H1 (cell line): ENCODE measurements around the gene ZNF320. TPM values are rescaled to one million over a fixed set of nuclear protein-coding genes. Genes with fewer than 3 reads are reported as not detected.

Source experiments
- CTCF ChIA-PET: fragments of 300-600 bp; sonication (Branson Sonifier 250); formaldehyde crosslinking; loops from one replicate; lab custom pipeline; 2021; ENCODE audit not compliant: partially characterized antibody; lab: Charles Lee
- POLR2A ChIA-PET: fragments of 300-600 bp; sonication (Branson Sonifier 250); formaldehyde crosslinking; loops from one replicate; lab custom pipeline; 2021; ENCODE audit warnings: inconsistent platforms; ENCODE audit not compliant: partially characterized antibody; lab: Charles Lee
- DNase-seq, 2 experiments: peaks; one replicate each; pipeline versions ENCODE4 v3.0.0 to v3.0.0-alpha.2; 2010 to 2022; ENCODE audit warnings: low spot score in 2 of 2, low read depth in 1 of 2, mixed read lengths in 1 of 2
- FAIRE-seq: peaks from 2 replicates; lab custom pipeline; 2011; peaks lifted over from hg19 to GRCh38; lab: Jason Lieb, UNC
- H2AFZ ChIP-seq: 2 replicates; pipeline ENCODE4 v1.8.1; 2012; ENCODE audit warnings: low read length, inconsistent platforms
- H2AK5ac ChIP-seq: 2 replicates; pipeline ENCODE4 v1.6.1; 2013; ENCODE audit warnings: low read depth, low read length
- H2BK120ac ChIP-seq: replicated peaks from 2 replicates; pipeline ENCODE3; 2013; ENCODE audit warnings: low read depth, low read length, inconsistent platforms
- H2BK12ac ChIP-seq: 2 replicates; pipeline ENCODE4 v1.6.1; 2013; ENCODE audit warnings: low read depth, low read length
- H2BK15ac ChIP-seq: 2 replicates; pipeline ENCODE4 v1.6.1; 2013; ENCODE audit warnings: low read length
- H2BK20ac ChIP-seq: 2 replicates; pipeline ENCODE4 v1.6.1; 2013; ENCODE audit warnings: low read length
- H2BK5ac ChIP-seq: 2 replicates; pipeline ENCODE4 v1.6.1; 2013; ENCODE audit warnings: low read depth, low read length
- H3K14ac ChIP-seq: 2 replicates; pipeline ENCODE4 v1.6.1; 2013; ENCODE audit warnings: inconsistent platforms; ENCODE audit not compliant: insufficient read length
- H3K18ac ChIP-seq: 2 replicates; pipeline ENCODE4 v1.6.1; 2013; ENCODE audit warnings: low read length; ENCODE audit errors: extremely low read depth
- H3K23ac ChIP-seq: 2 replicates; pipeline ENCODE4 v1.6.1; 2013; ENCODE audit warnings: inconsistent platforms; ENCODE audit not compliant: insufficient read length
- H3K23me2 ChIP-seq: 2 replicates; pipeline ENCODE4 v1.6.1; 2013; ENCODE audit warnings: low read depth, low read length
- H3K27ac ChIP-seq: 2 replicates; pipeline ENCODE4 v1.6.1; 2011; ENCODE audit warnings: low read depth, low read length, inconsistent platforms
- H3K27me3 ChIP-seq, 4 experiments: replicated peaks in 1 of 4; 1 replicate in 1 of 4; 2 replicates in 3 of 4; pipeline versions ENCODE4 v1.6.1 to v1.8.1; 2011 to 2013; ENCODE audit warnings: low read length in 3 of 4, mild to moderate bottlenecking in 3 of 4, inconsistent platforms in 2 of 4, mixed read lengths in 2 of 4, moderate library complexity in 1 of 4; ENCODE audit not compliant: control insufficient read depth in 3 of 4, insufficient read depth in 3 of 4; ENCODE audit errors: extremely low read depth in 1 of 4
- H3K36me3 ChIP-seq, 4 experiments: 2 replicates each; pipeline versions ENCODE4 v1.6.1 to v1.8.1; 2011 to 2013; ENCODE audit warnings: mild to moderate bottlenecking in 4 of 4, low read length in 3 of 4, moderate library complexity in 2 of 4, control low read depth in 1 of 4, inconsistent platforms in 1 of 4; ENCODE audit not compliant: insufficient read depth in 4 of 4, control insufficient read depth in 2 of 4
- H3K4ac ChIP-seq: replicated peaks from 2 replicates; pipeline ENCODE3; 2013; ENCODE audit warnings: low read length, low read depth, mixed read lengths, inconsistent platforms; ENCODE audit not compliant: insufficient read length
- H3K4me1 ChIP-seq, 4 experiments: replicated peaks in 1 of 4; 1 replicate in 1 of 4; 2 replicates in 3 of 4; pipeline versions ENCODE4 v1.6.1 to v1.8.1; 2011 to 2013; ENCODE audit warnings: low read length in 3 of 4, inconsistent platforms in 2 of 4, mixed read lengths in 1 of 4; ENCODE audit not compliant: insufficient read depth in 4 of 4, control insufficient read depth in 3 of 4
- H3K4me2 ChIP-seq, 2 experiments: 2 replicates each; pipeline versions ENCODE4 v1.6.1 to v1.8.1; 2011 to 2013; ENCODE audit warnings: low read depth in 2 of 2, low read length in 2 of 2, control low read depth in 1 of 2, inconsistent platforms in 1 of 2, mild to moderate bottlenecking in 1 of 2; ENCODE audit not compliant: insufficient read depth in 1 of 2
- H3K4me3 ChIP-seq, 4 experiments: fragments of 200-600, 300-600 bp in 1 of 4; sonication (generic), shearing (Covaris generic), sonication (Bioruptor Twin) in 1 of 4; 2 replicates each; pipeline versions ENCODE4 v1.5.1 to v1.8.1; 2011 to 2016; ENCODE audit warnings: low read length in 4 of 4, low read depth in 3 of 4, control low read depth in 2 of 4, inconsistent platforms in 2 of 4, mild to moderate bottlenecking in 2 of 4, mixed read lengths in 1 of 4, moderate library complexity in 1 of 4; ENCODE audit not compliant: insufficient read depth in 2 of 4; ENCODE audit errors: extremely low read depth in 1 of 4
- H3K56ac ChIP-seq: replicated peaks from 2 replicates; pipeline ENCODE3; 2013; ENCODE audit warnings: low read depth, mild to moderate bottlenecking, mixed read lengths, low read length, inconsistent platforms; ENCODE audit not compliant: insufficient read length
- H3K79me1 ChIP-seq: 2 replicates; pipeline ENCODE4 v1.6.1; 2013; ENCODE audit warnings: low read depth, low read length, control low read depth
- H3K79me2 ChIP-seq, 2 experiments: 2 replicates each; pipeline versions ENCODE4 v1.6.1 to v1.8.1; 2012 to 2013; ENCODE audit warnings: low read length in 2 of 2, mild to moderate bottlenecking in 2 of 2, inconsistent platforms in 1 of 2; ENCODE audit not compliant: insufficient read depth in 2 of 2, control insufficient read depth in 1 of 2
- H3K9ac ChIP-seq, 4 experiments: replicated peaks in 1 of 4; 1 replicate in 1 of 4; 2 replicates in 3 of 4; pipeline versions ENCODE4 v1.6.1 to v1.8.1; 2011 to 2013; ENCODE audit warnings: low read depth in 3 of 4, low read length in 3 of 4, control low read depth in 2 of 4, mild to moderate bottlenecking in 2 of 4, moderate library complexity in 2 of 4, inconsistent platforms in 1 of 4; ENCODE audit errors: extremely low read depth in 1 of 4
- H3K9me3 ChIP-seq, 2 experiments: 2 replicates each; pipeline versions ENCODE4 v1.6.1 to v1.8.1; 2012 to 2013; ENCODE audit warnings: mild to moderate bottlenecking in 2 of 2, moderate library complexity in 2 of 2, control low read depth in 1 of 2, inconsistent platforms in 1 of 2, low read depth in 1 of 2, low read length in 1 of 2, mixed read lengths in 1 of 2; ENCODE audit not compliant: insufficient read depth in 2 of 2
- H4K20me1 ChIP-seq, 2 experiments: replicated peaks in 1 of 2; 2 replicates each; pipeline versions ENCODE3 to v1.8.1; 2011 to 2013; ENCODE audit warnings: inconsistent platforms in 2 of 2, low read length in 2 of 2, mild to moderate bottlenecking in 1 of 2; ENCODE audit not compliant: insufficient read depth in 2 of 2, control insufficient read depth in 1 of 2
- H4K5ac ChIP-seq: 2 replicates; pipeline ENCODE4 v1.6.1; 2013; ENCODE audit warnings: low read length, low read depth, mixed read lengths, inconsistent platforms; ENCODE audit not compliant: insufficient read length
- H4K8ac ChIP-seq: 2 replicates; pipeline ENCODE4 v1.8.0; 2013; ENCODE audit warnings: mild to moderate bottlenecking, moderate library complexity, low read length, inconsistent platforms; ENCODE audit not compliant: insufficient read depth; ENCODE audit errors: extremely low read depth
- H4K91ac ChIP-seq: replicated peaks from 2 replicates; pipeline ENCODE3; 2013; ENCODE audit warnings: low read length, mixed read lengths, inconsistent platforms; ENCODE audit not compliant: insufficient read length
- EGR1 ChIP-seq: IDR thresholded peaks from 2 replicates; pipeline ENCODE4 v1.6.1; 2011; ENCODE audit warnings: low read depth, low read length, borderline replicate concordance
- HDAC2 ChIP-seq, 2 experiments: fragments of 300-600 bp in 1 of 2; sonication (generic) in 1 of 2; IDR thresholded peaks; 2 replicates each; pipeline ENCODE4 v1.6.1; 2011 to 2012; ENCODE audit warnings: low read depth in 2 of 2, low read length in 2 of 2, mild to moderate bottlenecking in 2 of 2, moderate library complexity in 2 of 2, borderline replicate concordance in 1 of 2, inconsistent platforms in 1 of 2
- RBBP5 ChIP-seq: IDR thresholded peaks from 2 replicates; pipeline ENCODE4 v1.7.1; 2012; ENCODE audit warnings: low read depth, mild to moderate bottlenecking, inconsistent platforms, low read length, moderate library complexity, borderline replicate concordance
- SP4 ChIP-seq: IDR thresholded peaks from 2 replicates; pipeline ENCODE4 v1.6.1; 2012; ENCODE audit warnings: low read length, inconsistent platforms
- YY1 ChIP-seq: IDR thresholded peaks from 2 replicates; pipeline ENCODE4 v1.6.1; 2011; ENCODE audit warnings: low read depth, mild to moderate bottlenecking, low read length
- WGBS, 2 experiments: shearing (Covaris generic) in 1 of 2; methylation state at CpG; one replicate each; pipeline versions ENCODE4 v1.1.6 to v1.1.7; 2013 to 2015; ENCODE audit warnings: low lambda C conversion rate in 2 of 2, mixed read lengths in 2 of 2, inconsistent platforms in 1 of 2, low coverage in 1 of 2, missing lambda C conversion rate in 1 of 2; ENCODE audit not compliant: insufficient replicate concordance in 2 of 2, insufficient coverage in 1 of 2, insufficient read length in 1 of 2; ENCODE audit errors: extremely low coverage in 1 of 2, missing lambda C conversion rate in 1 of 2; 5-methylcytosine and 5-hydroxymethylcytosine counted together
- polyA plus RNA-seq, 7 experiments: library from polyadenylated mRNA; depleted of rRNA in 3 of 7; stranded (reverse) in 5 of 7; unstranded in 2 of 7; fragments of >200 nt in 5 of 7; fragments of 200-250 nt in 2 of 7; gene quantifications; 1 replicate in 5 of 7; 2 replicates in 1 of 7; 4 replicates in 1 of 7; pipeline versions ENCODE4 v1.2.1 to v1.2.3, GENCODE V29; 2011 to 2013; ENCODE audit warnings: missing spikeins in 2 of 7, mixed read lengths in 2 of 7
- total RNA-seq: library from RNA; stranded (reverse); fragmentation: NEBNext Ultra II Directional; extraction: Animal tissue kit (Norgen Biotek cat#: 25700); gene quantifications from 2 replicates; pipeline ENCODE4 v1.2.1, GENCODE V29; 2021

The ZNF320 gene
- total and polyA plus RNA-seq, 2 of the 8 experiments (the other 6 are each of a cell fraction or from before 2014, with no cell fraction given): 20.6 to 26.8 TPM

DNA sequence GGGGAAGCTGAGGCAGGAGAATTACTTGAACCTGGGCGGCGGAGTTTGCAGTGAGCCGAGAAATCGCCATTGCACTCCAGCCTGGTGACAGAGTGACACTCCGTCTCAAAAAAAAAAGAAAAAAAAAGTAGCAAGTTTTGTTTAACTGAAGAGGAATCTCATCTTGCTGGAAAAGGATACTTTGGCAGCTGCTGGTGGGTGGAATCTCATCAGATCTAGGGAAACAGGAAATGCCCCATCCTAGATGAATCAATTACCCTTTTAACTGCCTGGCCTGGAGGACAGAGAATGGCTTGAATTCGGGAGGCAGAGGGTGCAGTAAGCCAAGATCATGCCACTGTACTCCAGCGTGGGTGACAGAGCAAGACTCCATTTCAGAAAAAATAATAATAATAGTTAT lies 8.4 kb downstream of the ZNF320 start:
- no peak overlapping the region for H2BK20ac ChIP-seq
- H3K27ac ChIP-seq: no peak overlapping the region
- TF ChIP-seq SP4 (no peak), YY1 (no peak), EGR1 (no peak), HDAC2 (IDR thresholded peaks at IDR 0.05; ENCODE audit: borderline replicate concordance in 1 of 2, low read depth in 2 of 2, low read length in 2 of 2) (no peak), RBBP5 (no peak)
- H3K4ac ChIP-seq: no peak overlapping the region
- H3K9me3 ChIP-seq: no peaks in the 10 kb centered on the region
- no peak overlapping the region for H2AK5ac ChIP-seq
- H3K9ac ChIP-seq: no peak overlapping the region
- no peak overlapping the region for H3K14ac ChIP-seq
- H3K27me3 ChIP-seq: no peaks in the 10 kb centered on the region
- WGBS, 2 experiments: 87% methylated on average over 7 of the region's 7 CpGs; no CpG with 5 or more reads in 1 of the 2 experiments
- H3K79me1 ChIP-seq: peaks cover 5% of the 10 kb centered on the region; the same call in 1 of the 2 replicates
- H3K23me2 ChIP-seq: no peaks in the 10 kb centered on the region
- no peak overlapping the region for H2BK120ac ChIP-seq
- no peaks in the 10 kb centered on the region for H3K4me1 ChIP-seq
- no peak overlapping the region for H4K5ac ChIP-seq
- peaks cover 17 to 59% (median 41%) of the 10 kb centered on the region in 4 experiments for H3K36me3 ChIP-seq
- no peak overlapping the region for H2BK5ac ChIP-seq
- no peak overlapping the region for H2BK12ac ChIP-seq
- no peak for DNase-seq
- ChIA-PET POLR2A (no interaction called here), CTCF (no interaction called here)
- no peak for FAIRE-seq
- H4K91ac ChIP-seq: no peak overlapping the region
- no peaks in the 10 kb centered on the region for H4K20me1 ChIP-seq
- no peak overlapping the region for H2AFZ ChIP-seq
- no peak overlapping the region for H3K4me3 ChIP-seq
- H3K23ac ChIP-seq: no peak overlapping the region
- H3K56ac ChIP-seq: no peak overlapping the region
- no peak overlapping the region for H2BK15ac ChIP-seq
- H3K4me2 ChIP-seq: no peak overlapping the region
- peaks cover 3 to 9% of the 10 kb centered on the region in 2 experiments; a peak in 2 of 4 replicates for H3K79me2 ChIP-seq
- no peak overlapping the region for H4K8ac ChIP-seq
- no peak overlapping the region for H3K18ac ChIP-seq
